Gastroesophageal sphincter (tissue), 3 donors: ENCODE data around the gene MCTP1.

Experiments
- CTCF ChIP-seq, 4 experiments: fragments of 200-600 bp in 2 of 4; fragments of 450-650 bp in 2 of 4; sonication (generic) in 1 of 4; IDR thresholded peaks; one replicate each; pipeline ENCODE4 v1.5.1; 2017 to 2019; ENCODE audit warnings: antibody characterized with exemption in 4 of 4, mild to moderate bottlenecking in 2 of 4, moderate library complexity in 2 of 4
- POLR2A ChIP-seq, 2 donors: fragments of 450-650 bp; IDR thresholded peaks; one replicate each; pipeline ENCODE4 v1.6.1; 2017; ENCODE audit warnings: antibody characterized with exemption in 2 of 2, mild to moderate bottlenecking in 2 of 2, moderate library complexity in 1 of 2

- no peak for TF ChIP-seq CTCF (IDR thresholded peaks at IDR 0.05)
- no peak for TF ChIP-seq POLR2A (IDR thresholded peaks at IDR 0.05)
Observed at GRCh38 chr5:94993491-94993890, 291.4 kb downstream of the MCTP1 start.
